HG02884 (cell line): ENCODE measurements around the gene MICAL2.

Source experiments
- ATAC-seq: cut with Tn5 transposase; IDR thresholded peaks from one replicate; pipeline ENCODE4 v1.9.1; 2021; ENCODE audit warnings: mild to moderate bottlenecking, moderate library complexity; ENCODE audit not compliant: unreplicated experiment

Gene MICAL2

GRCh38 chr11:12266132-12266531 is 155.7 kb downstream of the MICAL2 start:
- no peak for ATAC-seq

- ATAC-seq = no peak
Observed at GRCh38 chr11:12266943-12267342, 156.6 kb downstream of the MICAL2 start.

DNA sequence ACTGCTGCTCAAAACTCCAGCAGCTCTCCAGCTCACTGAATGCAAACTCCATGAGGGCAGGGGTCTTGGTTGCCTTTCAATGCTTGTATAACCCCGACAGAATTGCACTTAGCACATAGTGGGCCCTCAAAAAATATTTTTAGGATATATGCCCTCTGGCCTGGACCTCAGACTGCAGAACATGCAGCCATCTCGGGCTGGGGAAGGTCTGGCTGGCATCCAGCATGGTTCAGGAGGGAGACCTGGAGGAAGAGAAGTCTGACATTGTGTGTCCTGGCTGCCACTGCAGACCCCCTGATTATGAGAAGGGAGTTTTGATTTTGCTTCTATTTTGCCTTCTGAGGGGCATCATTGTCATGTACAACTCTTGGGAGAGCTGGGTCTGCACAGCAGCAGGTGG is 157.5 kb downstream of the MICAL2 start:
- no peak for ATAC-seq

- ATAC-seq = no peak
Observed at GRCh38 chr11:12269104-12269441, 158.7 kb downstream of the MICAL2 start.

DNA sequence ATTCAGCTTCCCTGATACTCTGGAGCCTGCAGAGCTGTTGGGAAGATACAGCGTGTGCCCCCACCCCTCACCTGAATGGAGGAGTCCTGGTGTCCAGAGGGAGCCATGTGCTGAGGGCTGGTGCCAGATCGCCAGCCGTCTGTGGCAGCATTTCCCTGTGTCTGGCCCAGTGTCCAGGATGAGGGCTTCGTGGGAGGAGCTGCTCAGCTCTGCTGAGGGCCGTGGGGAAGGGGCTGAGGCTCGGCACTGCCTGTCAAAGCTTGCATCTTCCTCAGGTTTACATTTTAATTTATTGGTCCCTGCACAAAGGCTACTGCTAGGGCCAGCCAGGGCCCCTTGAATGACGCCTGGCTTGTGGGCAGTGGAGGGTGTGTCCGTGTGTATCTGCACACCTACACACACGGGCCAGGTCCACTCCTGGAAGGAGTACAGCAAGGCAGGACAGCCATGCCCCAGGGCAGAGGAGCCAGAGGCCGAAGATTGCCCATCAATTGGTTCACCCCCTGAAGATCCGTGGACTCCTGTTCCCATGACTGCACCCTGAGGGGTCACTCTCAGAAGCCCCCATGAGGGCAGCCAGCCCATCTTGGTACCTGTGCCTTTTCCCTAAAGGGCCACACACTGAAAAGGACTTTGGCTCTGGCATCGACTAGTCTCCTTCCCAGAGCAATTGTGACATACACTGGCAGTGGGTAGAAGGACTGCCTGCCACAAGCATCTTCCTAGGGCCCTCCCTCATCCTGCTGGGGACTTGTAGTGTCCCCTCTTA is 159.2 kb downstream of the MICAL2 start:
- ATAC-seq = no peak

DNA sequence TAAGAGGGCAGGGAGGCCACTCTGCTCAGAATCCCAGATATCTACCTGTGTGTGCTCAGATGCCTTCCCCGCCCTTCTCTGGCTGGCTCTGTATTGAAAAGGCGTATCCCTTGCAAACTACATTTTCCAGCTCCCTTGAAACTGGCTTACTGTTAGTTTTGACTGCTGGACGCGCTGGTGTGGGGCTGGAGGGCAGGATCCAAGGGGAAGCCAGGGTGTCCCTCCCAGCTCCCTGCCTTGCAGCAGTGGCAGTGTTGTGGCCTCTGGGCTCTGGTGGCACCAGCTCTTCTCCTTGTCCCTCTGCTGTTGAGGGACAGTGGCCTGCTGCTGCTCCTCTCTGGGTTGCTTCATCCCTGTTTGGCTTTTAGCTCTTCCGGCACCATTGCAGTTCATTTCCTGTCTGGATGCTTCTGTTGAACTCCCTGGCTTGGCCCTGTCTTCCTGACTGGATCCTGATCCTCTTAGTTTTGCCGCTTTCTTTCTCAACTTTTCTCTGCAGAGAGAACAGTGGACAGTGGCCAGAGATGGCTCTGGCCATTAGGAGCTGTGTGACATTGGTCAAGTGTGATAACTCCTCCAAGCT is 159.9 kb downstream of the MICAL2 start:
- no peak for ATAC-seq

- ATAC-seq = no peak
Observed at GRCh38 chr11:12270817-12271216, 160.4 kb downstream of the MICAL2 start.

- no peak for ATAC-seq
Observed at GRCh38 chr11:12271241-12271640, 160.9 kb downstream of the MICAL2 start.

DNA sequence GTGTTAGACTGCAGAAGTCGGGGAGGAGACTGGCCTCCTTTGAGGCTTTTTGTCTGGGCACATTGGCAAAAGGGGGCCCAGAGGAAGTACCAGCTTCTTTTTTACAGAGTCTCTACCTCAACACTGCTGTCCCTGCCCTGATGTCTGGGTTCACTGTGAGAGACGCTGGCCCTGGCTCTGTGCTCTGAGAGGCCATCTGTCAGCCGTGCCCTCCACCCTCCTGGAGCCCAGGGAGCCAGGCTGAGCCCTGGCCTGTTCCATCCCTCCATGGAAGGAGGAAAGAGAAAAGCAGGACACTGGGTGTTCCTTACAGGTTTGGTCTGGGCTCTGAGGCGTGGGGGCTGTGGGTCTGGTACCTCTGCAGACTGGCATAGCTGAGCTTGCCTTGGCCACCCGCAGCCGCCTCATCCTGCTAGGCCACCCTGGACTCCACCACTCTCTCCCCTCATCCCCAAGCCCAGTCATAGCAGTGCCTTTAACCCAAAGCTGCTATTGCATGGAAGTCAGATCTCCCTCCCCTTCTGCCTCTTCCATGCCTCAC is 161.5 kb downstream of the MICAL2 start:
- no peak for ATAC-seq

- ATAC-seq = no peak
Observed at GRCh38 chr11:12272821-12273617, 162.6 kb downstream of the MICAL2 start.

- no peak for ATAC-seq
Observed at GRCh38 chr11:12273618-12273995, 163.2 kb downstream of the MICAL2 start.

- no peak for ATAC-seq
Observed at GRCh38 chr11:12274056-12274455, 163.7 kb downstream of the MICAL2 start.

GRCh38 chr11:12274558-12275197 is 164.3 kb downstream of the MICAL2 start:
- no peak for ATAC-seq

- no peak for ATAC-seq
Observed at GRCh38 chr11:12275818-12276217, 165.4 kb downstream of the MICAL2 start.

DNA sequence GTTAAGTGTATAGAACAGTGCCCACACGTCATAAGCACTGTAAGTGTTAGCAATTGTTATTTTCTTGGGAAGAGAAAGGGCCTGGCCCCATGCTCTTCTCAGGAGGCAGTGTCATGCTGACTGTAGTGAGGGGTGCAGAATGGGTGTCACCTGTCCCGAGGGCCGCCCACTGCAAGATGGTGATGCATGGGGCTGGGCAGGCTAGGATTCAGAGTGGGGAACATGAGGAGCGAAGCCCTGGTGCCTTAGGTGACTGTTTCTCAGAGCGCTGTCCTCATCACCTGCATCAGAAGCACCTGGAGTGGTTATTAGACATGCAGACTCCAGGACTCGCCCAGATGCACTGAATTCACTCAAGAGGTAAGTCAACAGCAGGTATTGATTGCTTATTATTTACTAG is 166.0 kb downstream of the MICAL2 start:
- no peak for ATAC-seq

DNA sequence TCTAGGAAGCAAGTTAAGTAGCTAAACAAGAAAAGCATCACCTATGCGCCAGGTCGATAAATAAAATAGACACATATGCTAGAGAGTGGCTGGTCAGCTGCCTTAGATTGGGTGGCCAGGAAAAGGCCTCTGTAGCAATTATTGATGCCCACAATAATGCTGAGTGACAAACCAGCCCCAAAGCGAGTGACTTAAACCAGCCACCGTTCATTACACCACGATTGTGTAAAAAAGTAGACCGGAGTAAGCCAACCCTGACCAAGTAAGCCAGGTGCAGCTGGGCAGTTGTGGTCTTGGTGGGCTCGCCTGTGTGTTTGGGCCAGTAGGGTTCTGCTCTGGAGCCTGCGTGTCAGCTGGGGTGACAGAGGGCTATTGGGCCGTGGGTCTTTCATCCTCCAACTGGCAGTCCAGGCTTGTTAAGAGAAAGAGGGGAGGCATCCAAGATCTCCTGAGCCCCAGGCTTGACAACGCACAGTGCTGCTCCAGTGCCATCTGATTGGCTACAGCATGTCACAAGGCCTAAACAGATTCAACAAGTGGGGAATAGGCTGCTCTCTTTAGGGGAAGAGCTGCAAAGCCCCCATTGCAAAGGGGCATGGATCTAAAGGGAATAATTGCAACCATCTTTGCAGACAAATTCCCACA is 166.6 kb downstream of the MICAL2 start:
- ATAC-seq = no peak

GRCh38 chr11:12278766-12279671 is 168.6 kb downstream of the MICAL2 start:
- no peak for ATAC-seq

GRCh38 chr11:12279672-12280108 is 169.3 kb downstream of the MICAL2 start:
- no peak for ATAC-seq

GRCh38 chr11:12280199-12280837 is 169.9 kb downstream of the MICAL2 start:
- ATAC-seq = no peak
